ENCODE measurements around the gene PAX3. TPM values are rescaled to one million over a fixed set of nuclear protein-coding genes. Genes with fewer than 3 reads are reported as not detected.

PAX3 gene
- total and polyA plus RNA-seq, 2 of the 13 experiments (the other 11 are each of a cell fraction or from before 2014, with no cell fraction given) = 0.07 TPM; not detected in 1

DNA sequence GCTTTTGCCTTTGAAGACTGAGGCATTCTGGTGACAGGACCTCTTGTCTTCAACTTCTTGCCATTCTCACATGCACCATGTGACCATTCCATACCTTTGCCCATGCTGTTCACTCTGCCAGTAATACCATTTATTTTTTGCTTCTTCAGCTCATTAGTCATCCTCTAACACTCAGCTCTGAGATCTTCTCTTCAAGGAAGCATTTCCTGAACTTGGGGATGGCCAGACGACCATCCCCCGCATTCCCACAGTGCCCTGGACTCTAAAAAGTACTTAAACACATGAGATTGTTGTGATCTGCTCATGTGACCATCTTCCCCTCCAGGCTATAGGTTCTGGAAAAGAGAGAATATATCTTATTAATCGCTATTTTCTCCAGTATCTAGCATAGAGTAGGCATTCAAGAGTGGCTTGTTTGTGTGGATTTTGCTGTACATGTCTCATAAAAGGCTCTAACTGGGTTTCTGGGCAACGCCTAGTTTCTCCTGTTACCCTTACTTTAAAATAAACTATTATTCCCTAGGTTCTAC lies 33.9 kb downstream of the PAX3 start:
- no peak for DNase-seq (ENCODE audit: low spot score)
- peaks cover 0 to 14% of the 10 kb centered on the region in 2 experiments; a peak in 3 of 5 replicates for H3K27me3 ChIP-seq (ENCODE audit: control insufficient read depth in 1 of 2, insufficient read depth in 2 of 2, low read length in 2 of 2)
- H3K4me1 ChIP-seq (ENCODE audit: insufficient read depth, low read length) = no peaks in the 10 kb centered on the region
- intact Hi-C loops (cut with micrococcal nuclease; ENCODE audit: unreplicated experiment) (no loop called here), in situ Hi-C loops (cut with HindIII; ENCODE audit: extremely low pct_ligation_motif_present, low pct_unique_long_range_greater_than_20kb) (no loop called here)
- no peak overlapping the region for H3K27ac ChIP-seq (ENCODE audit: extremely low read length, insufficient read depth, low read length)
- no peak overlapping the region for H3K4me2 ChIP-seq (ENCODE audit: low read depth, low read length)
- no peak overlapping the region for H3K9ac ChIP-seq (ENCODE audit: insufficient read depth, low read depth, low read length)
- no TSS peak for BruUV-seq (replicated peaks)
- H3K4me3 ChIP-seq (replicated peaks in 1 of 3; ENCODE audit: insufficient read depth in 1 of 3, low read depth in 2 of 3, low read length in 3 of 3) = no peak overlapping the region
- under 1% methylated on average over 4 of the region's 4 CpGs for WGBS (ENCODE audit: low lambda C conversion rate)
- no peaks in the 10 kb centered on the region for H3K9me3 ChIP-seq (ENCODE audit: low read length)
- ATAC-seq = no peak
- ChIA-PET CTCF (ENCODE audit: low intra/inter-chr PET ratio, low total read pairs) (no interaction called here), POLR2A (no interaction called here)
- H2AFZ ChIP-seq (ENCODE audit: low read length) = no peak overlapping the region
- H3K79me2 ChIP-seq (ENCODE audit: insufficient read depth, low read length) = no peaks in the 10 kb centered on the region
- no peak for FAIRE-seq
- H4K20me1 ChIP-seq (ENCODE audit: insufficient read depth, low read length) = no peaks in the 10 kb centered on the region
- no peaks in the 10 kb centered on the region for H3K36me3 ChIP-seq (replicated peaks in 1 of 2; ENCODE audit: control insufficient read depth in 1 of 2, insufficient read depth in 2 of 2, low read length in 2 of 2)
- no peak for TF ChIP-seq HOXD1 (CRISPR knock-in tag; IDR thresholded peaks at IDR 0.05)
- no peak for TF ChIP-seq SNAPC2 (CRISPR knock-in tag; IDR thresholded peaks at IDR 0.05)
- TF ChIP-seq, protein P1, sequence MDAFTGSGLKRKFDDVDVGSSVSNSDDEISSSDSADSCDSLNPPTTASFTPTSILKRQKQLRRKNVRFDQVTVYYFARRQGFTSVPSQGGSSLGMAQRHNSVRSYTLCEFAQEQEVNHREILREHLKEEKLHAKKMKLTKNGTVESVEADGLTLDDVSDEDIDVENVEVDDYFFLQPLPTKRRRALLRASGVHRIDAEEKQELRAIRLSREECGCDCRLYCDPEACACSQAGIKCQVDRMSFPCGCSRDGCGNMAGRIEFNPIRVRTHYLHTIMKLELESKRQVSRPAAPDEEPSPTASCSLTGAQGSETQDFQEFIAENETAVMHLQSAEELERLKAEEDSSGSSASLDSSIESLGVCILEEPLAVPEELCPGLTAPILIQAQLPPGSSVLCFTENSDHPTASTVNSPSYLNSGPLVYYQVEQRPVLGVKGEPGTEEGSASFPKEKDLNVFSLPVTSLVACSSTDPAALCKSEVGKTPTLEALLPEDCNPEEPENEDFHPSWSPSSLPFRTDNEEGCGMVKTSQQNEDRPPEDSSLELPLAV (CRISPR knock-in tag; conservative IDR thresholded peaks at IDR 0.05; ENCODE audit: low read depth) = no peak
- TF ChIP-seq CBX2 (IDR thresholded peaks at IDR 0.05; ENCODE audit: low read depth, low read length) = no peak
- TF ChIP-seq CBX2 (CRISPR knock-in tag; IDR thresholded peaks at IDR 0.05; ENCODE audit: low read depth) = no peak
- no peak for TF ChIP-seq ZNF761 (CRISPR knock-in tag; conservative IDR thresholded peaks at IDR 0.05)
- TF ChIP-seq, protein P2, sequence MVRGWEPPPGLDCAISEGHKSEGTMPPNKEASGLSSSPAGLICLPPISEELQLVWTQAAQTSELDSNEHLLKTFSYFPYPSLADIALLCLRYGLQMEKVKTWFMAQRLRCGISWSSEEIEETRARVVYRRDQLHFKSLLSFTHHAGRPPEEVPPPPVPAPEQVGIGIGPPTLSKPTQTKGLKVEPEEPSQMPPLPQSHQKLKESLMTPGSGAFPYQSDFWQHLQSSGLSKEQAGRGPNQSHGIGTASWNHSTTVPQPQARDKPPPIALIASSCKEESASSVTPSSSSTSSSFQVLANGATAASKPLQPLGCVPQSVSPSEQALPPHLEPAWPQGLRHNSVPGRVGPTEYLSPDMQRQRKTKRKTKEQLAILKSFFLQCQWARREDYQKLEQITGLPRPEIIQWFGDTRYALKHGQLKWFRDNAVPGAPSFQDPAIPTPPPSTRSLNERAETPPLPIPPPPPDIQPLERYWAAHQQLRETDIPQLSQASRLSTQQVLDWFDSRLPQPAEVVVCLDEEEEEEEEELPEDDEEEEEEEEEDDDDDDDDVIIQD (CRISPR knock-in tag; IDR thresholded peaks at IDR 0.05; ENCODE audit: low read depth) = no peak
- TF ChIP-seq, protein P3, sequence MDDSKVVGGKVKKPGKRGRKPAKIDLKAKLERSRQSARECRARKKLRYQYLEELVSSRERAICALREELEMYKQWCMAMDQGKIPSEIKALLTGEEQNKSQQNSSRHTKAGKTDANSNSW (CRISPR knock-in tag; IDR thresholded peaks at IDR 0.05; ENCODE audit: borderline replicate concordance) = no peak
- TF ChIP-seq ZNF337 (CRISPR knock-in tag; IDR thresholded peaks at IDR 0.05; ENCODE audit: borderline replicate concordance, low read depth) = no peak
- TF ChIP-seq, protein P4, sequence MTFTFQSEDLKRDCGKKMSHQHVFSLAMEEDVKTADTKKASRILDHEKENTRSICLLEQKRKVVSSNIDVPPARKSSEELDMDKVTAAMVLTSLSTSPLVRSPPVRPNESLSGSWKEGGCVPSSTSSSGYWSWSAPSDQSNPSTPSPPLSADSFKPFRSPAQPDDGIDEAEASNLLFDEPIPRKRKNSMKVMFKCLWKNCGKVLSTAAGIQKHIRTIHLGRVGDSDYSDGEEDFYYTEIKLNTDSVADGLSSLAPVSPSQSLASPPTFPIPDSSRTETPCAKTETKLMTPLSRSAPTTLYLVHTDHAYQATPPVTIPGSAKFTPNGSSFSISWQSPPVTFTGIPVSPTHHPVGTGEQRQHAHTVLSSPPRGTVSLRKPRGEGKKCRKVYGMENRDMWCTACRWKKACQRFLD (CRISPR knock-in tag; IDR thresholded peaks at IDR 0.05; ENCODE audit: borderline replicate concordance) = no peak
- no peak for TF ChIP-seq MTA3 (CRISPR knock-in tag; IDR thresholded peaks at IDR 0.05)
- no peak for TF ChIP-seq ZNF205 (CRISPR knock-in tag; IDR thresholded peaks at IDR 0.05)
- no peak for TF ChIP-seq ZNF225 (CRISPR knock-in tag; IDR thresholded peaks at IDR 0.05)
- no peak for TF ChIP-seq STAG1 (CRISPR knock-in tag; IDR thresholded peaks at IDR 0.05)
- no peak for TF ChIP-seq ZEB1 (IDR thresholded peaks at IDR 0.05; ENCODE audit: insufficient replicate concordance, low read depth)
- TF ChIP-seq, protein P5, sequence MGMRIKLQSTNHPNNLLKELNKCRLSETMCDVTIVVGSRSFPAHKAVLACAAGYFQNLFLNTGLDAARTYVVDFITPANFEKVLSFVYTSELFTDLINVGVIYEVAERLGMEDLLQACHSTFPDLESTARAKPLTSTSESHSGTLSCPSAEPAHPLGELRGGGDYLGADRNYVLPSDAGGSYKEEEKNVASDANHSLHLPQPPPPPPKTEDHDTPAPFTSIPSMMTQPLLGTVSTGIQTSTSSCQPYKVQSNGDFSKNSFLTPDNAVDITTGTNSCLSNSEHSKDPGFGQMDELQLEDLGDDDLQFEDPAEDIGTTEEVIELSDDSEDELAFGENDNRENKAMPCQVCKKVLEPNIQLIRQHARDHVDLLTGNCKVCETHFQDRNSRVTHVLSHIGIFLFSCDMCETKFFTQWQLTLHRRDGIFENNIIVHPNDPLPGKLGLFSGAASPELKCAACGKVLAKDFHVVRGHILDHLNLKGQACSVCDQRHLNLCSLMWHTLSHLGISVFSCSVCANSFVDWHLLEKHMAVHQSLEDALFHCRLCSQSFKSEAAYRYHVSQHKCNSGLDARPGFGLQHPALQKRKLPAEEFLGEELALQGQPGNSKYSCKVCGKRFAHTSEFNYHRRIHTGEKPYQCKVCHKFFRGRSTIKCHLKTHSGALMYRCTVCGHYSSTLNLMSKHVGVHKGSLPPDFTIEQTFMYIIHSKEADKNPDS (CRISPR knock-in tag; IDR thresholded peaks at IDR 0.05) = no peak
